EL (cell line): ENCODE data around the gene OSBPL3.
"Not testable (repeated sequence)": the region's sequence is repeated elsewhere in the genome, so short reads cannot be mapped to it uniquely, and the experiment has no call there.

Experiments
- DNase-seq: peaks from one replicate; pipeline ENCODE4 v3.0.0-alpha.2; 2016

OSBPL3 gene

DNA sequence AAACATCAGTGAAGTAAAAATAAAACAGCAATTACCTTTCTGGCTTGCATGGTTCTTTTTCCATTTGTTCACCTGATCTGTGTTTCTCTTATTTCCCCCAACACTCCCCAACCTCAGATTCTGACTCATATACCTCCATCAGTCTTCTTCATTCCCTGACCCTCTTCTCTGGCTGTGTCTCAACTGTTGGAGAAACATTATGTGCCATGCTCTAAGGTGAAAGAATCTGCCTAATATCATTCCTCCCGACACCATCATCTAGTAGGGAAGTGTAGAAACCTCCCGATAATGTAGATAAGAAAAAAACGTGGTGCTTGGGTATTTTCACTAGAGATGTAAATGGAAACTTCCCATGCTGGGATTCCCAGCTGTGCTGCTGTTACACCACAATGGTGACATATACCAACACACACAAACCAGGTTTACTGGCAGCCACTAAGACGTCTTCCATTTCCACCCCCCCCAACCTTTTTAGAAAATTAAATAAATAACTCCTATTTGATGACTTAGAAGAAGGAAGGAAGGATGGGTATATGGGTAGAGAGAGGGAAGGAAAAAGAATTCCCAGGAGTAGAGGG is 63.4 kb downstream of the OSBPL3 start:
- no peak for DNase-seq

DNA sequence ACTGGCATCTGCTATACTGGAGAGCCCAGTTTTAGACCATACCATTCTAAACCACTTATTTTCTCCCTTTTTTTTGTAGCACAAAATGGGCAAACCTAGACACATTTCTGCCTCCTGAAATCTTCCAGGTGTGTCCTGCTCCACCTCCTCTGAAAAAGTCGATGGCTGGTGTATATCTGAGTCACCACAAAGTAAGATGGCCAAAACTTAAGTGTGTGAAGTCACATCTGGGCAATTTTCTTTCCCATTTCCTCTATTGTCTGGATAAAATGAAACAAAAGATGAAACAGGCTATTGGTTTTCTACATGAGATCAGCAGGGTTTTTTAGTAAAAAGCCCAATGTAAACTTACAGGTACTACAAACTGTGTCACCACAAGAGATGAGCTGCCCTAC is 65.5 kb downstream of the OSBPL3 start:
- no peak for DNase-seq

DNA sequence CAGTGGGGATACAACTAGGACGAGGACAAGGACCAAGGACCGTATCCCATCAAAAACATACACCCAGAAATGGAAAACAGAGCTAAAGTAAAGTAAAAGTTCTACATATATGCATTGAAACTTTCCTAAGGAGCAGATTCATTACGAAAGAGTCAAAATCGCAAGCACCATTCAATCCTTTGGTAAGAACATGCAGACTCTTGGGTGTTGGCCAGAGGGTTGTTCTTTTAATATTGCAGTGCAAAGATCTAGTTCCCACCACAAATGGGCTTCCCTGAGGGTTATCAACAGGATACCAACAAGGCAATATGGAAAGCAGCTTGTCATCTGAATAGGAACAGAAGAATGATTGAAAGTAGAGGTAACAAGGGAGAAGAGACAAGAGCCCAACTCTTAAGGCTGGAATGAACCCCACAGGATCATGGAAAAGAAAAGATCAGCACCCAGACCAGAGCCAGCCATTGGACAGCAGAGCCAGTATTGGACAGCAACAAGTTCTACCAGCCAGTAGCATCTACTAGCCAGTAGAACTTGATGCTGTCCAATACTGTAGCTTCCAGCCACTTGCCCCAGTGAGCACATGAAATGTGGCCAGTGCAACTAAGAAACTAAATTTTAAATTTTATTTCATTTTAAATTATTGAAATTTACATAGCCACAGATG is 66.0 kb downstream of the OSBPL3 start:
- DNase-seq: no peak

DNA sequence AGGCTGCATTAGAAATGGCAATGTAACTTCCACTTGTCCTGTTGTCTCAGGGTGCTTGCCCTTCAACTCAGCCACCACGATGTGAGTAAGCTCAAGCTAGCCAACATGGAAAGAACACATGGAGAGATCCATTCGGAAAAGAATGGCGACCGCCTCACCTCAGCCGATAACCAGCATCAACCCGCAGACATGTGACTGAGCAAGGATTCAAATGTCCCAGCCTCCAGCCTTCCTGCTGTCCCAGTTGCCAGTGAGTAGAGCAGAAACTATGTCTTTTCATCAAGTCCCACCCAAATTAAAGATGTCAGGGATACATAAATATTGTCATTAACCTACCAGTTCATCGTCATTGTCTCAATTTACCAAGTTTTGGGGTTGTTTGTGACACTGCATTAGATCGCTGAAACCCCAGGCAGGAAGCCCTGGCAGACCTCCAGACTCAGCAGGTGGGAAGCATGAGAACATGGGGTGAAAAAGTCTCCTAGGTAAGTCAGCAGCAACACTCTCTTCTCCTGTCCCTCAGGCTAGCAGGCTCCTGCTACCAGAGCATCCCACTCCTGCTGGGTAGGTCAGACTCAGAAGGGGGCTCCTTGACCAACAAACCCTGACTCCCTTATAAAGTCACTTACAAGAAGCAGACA is 67.0 kb downstream of the OSBPL3 start:
- DNase-seq: no peak

- DNase-seq: no peak
Observed at GRCh38 chr7:24912424-24912823, 67.6 kb downstream of the OSBPL3 start.

GRCh38 chr7:24911213-24911603 is 68.8 kb downstream of the OSBPL3 start:
- no peak for DNase-seq

DNA sequence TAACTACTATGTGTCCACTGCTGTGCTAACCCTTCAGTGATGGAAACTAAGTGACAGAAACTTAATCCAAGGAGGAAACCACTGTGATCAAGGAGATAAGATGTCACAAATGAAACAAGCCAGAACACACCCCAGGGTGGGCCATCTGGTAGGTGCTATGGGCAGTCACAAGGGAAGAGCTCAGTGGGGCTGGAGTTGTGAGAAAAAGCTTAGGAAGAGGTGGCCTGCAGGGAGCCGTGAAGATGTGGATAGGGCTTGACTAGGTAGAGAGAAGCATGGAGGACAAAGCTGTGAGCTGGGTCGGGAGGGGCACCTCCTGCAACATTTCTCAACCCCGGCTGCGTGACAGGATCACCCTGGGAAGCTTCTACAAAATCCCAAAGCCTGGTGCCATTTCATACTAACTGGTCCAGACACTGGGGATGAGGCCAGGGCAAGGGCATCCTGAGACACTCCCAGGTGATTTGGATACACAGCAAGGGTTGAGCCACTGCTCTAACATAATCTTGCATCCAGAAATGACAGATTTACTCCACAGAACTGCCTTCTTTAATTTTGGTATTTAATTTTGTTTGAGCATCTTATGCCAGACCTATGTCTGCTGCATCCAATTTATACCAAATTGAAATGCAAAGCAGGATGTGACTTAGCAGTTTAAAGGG is 69.3 kb downstream of the OSBPL3 start:
- no peak for DNase-seq

DNA sequence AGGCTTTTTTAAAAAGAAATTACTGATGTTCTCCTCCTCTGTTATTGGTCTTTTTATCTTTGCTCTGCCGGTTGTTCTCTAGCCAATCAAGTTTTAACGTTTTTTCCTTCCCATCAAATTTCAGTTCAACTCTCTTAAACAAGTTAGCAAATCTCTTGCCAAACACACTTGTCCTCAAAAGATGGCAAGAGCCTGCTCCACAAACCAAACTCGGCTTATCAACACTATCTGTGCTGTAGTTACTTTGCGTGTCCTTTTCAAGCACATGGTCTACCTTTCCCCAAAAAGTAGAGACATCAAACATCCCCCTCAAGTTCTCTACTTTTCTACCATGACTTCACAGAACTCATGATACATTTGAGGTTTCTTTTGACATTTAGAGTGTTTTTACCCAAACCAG is 71.3 kb downstream of the OSBPL3 start:
- no peak for DNase-seq

DNA sequence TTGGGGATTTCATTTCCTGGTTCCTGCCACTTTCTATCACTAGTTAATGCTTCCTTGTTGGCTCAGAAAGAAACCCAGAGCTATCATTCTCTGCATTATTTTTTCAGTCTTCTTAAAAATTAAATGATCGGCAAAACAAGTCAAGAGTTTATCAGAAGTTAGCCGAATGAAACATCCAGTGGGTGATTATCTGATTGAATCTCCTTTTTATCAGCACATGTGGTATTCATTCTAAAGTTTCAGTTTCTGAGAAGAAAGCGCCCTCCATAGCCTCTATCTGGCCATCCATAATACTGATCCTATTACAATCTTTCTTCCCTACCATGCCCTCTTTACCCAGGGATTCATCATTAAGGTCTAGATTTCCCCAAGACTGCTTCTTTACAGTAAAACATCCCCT is 71.8 kb downstream of the OSBPL3 start:
- no peak for DNase-seq

DNA sequence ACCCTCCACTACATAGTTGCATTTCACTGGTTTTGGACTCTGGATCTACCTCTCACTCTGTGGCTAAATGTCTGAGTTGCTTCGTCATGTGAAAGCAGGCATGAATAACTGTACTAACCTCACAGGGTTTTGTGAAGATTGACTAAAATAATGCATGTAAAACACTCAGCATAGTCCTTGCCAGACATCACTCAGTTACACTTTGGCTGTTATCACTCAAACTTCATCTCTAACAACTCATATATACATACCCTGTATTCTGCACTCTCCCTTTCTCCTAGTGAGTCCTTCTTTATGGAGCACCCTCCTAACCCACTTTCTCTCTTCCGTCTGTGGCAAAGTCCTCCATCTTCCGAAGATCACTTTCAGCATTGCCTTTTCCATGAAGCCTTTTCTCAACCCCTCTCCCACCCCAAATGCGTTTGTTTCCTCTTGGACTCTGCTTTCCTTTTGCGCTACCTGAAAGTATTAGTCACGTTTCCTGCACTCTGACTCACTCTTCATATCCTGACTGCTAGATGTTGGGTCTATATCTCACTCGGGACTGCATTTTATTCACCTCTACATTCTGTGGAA is 72.6 kb downstream of the OSBPL3 start:
- DNase-seq: peak; percentile 74

GRCh38 chr7:24905996-24906770 is 73.8 kb downstream of the OSBPL3 start:
- DNase-seq: peak; percentile 81

- DNase-seq: not testable (repeated sequence)
Observed at GRCh38 chr7:24903992-24904391, 76.0 kb downstream of the OSBPL3 start.

- no peak for DNase-seq
Observed at GRCh38 chr7:24903559-24903958, 76.4 kb downstream of the OSBPL3 start.

DNA sequence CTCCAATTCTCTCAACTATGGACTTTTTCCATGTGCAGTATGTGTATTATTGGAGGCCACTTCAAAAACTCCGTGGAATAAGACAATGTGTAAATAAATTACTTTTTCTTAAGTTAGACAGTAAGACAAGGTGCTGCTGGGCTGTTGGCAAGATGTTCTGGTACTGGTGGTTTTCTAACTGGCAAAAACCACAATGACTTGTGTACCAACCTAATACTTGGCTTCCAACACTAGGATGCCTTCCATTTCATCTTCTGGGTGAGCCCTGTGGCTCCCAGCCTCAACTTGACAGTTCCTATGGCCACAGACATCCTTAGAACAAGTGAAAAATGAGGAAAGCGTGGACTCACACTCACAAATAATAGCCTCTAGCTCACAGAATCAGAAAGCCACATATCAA is 77.0 kb downstream of the OSBPL3 start:
- no peak for DNase-seq

GRCh38 chr7:24902276-24902675 is 77.7 kb downstream of the OSBPL3 start:
- no peak for DNase-seq

- DNase-seq: no peak
Observed at GRCh38 chr7:24899905-24900304, 80.1 kb downstream of the OSBPL3 start.

DNA sequence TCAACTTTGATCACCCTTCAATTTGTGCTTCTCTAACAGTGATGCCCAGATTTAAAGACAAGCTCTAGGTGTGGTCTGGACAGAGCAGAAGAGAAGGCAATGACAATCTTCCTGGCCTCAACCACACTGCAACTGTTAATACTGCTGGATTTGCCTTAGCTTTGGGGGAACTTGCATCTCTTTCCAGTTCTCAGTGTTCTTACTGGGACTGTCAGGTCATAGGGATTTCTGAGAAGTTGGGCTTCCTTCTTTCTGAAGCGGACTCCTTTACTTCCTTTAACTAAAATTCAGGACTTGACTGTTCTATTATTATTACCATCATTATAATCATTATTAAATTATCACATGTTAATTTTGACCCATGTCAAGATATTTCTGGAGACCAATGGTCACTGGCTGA is 80.8 kb downstream of the OSBPL3 start:
- no peak for DNase-seq

DNA sequence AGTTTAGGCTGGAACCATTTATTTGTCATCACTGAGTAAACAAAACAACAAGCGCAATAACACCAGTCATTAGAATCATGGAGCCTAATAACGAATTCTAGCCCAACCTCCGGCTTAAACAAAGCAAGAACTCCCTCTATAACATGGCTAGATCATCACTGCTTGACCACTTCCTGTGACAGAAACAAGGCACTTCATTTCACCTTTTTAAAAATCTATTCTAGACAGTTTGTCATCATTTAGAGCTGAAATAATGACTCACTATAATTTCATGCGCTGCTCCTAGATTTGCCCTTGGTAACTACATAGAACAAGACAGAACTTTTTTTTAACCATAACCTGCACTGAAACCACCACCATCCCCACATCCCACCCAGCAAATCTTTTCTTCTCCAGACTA is 81.3 kb downstream of the OSBPL3 start:
- peak; percentile 57 for DNase-seq

DNA sequence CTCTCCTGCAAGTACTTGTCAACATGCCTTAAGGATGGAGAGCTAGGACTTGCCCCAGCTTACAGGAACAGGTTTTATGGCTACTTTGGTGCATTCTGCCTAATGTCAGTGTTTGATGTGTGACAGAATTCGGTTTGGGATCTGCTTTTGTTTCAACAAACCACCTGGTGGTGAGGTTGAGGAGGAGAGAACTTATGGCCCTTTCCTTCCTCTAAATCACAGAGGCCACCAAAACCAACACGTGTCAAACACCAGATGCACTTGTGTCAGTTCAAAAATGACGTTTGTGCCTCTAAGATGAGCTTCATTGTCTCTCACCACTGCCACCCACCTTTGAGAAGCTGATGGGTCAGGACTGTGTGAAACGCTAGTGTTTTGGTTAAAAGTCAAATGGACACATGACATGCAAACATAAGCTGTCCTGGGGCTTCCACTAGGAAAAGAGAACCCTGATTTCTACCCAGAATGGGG is 83.9 kb downstream of the OSBPL3 start:
- DNase-seq: no peak

- DNase-seq: peak; percentile 17
Observed at GRCh38 chr7:24894429-24895221, 85.4 kb downstream of the OSBPL3 start.

DNA sequence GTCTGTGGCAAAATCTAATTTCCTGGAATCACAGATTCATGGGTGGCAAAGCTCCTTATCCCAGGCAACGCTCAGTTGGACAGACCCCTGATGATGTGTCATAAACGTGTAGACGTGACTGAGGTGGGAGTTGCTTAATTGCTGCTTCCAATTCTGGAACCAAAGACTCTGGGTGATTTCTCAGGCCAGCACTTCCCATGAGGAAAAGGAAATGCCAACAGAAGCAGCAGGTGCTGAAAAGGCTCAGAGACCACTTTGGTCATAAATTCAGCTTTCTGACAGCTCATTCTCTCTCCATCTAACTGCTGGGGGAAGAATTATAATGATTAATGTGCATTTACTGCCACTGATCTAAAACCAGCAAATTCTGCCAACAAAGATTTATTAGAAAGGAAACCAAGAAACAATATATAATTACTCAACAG is 88.7 kb downstream of the OSBPL3 start:
- DNase-seq: peak; percentile 13

DNA sequence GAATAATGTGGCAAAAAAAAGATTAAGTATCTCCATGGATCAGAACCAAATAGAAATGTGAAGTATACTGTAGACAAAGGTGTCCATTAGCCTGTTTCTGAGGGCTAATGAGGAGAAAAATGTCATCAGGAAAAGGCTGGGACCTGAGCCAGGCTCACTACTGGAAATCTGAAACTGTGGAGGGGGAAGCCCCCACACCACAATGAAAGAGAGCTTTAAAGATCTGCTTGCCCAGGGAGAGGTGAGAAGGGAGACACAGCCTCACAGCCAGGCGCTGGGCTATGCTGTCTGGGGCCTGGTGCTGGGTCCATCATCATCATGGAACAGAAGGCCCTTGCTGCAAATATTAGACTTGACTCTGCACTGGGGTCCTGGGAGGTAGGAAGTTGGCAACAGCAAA is 90.4 kb downstream of the OSBPL3 start:
- no peak for DNase-seq
